ENCODE results near the gene POLR1A. TPM values are rescaled to one million over a fixed set of nuclear protein-coding genes. Genes with fewer than 3 reads are reported as not detected.

POLR1A gene
- total and polyA plus RNA-seq, 2 of the 13 experiments (the other 11 are each of a cell fraction or from before 2014, with no cell fraction given), result 7.2 to 39.9 TPM

DNA sequence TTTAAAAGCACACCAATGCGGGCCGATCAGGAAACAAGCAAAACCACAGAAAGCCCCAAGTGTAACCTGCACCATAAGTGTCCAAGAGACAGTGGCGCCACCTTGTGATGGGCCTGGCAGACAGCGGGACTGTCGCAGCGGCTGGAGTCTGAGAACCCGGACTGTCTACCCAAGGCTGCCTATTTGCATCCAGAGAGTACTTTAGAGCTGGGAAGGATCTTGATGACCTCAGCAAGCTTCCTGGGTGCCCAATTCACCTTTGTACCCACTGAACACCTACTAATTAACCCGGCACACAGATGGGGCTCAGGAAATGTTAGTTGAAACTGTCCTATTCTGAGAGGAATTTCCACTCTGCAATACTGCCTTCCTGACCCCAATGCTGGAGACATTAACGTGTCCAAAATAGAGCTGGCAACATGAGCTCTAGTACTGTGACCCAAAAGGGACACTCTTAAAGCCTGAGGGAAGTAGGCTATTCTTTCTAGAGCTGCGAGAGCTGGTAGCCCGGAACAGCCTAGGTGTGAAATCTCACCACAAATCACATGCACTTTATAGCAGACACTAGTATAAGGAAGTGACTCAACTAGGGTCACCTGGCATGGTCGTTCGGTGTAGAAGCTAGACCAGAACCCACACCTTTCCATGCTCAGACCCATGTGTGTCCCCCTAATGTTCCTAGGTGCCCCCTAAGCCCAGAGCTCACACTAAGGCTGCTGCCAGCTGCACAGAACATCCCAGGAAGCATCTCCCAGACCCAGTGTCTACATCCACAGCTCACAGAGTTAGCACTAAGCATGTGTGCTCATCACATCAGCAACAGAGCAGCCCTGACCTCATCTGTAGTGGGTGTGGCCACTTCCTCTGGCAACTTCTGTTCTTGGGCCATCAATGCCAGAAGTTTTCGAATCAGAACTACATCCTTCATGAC lies 25.4 kb downstream of the POLR1A start:
- in situ Hi-C loops (cut with HindIII; ENCODE audit: extremely low pct_ligation_motif_present, low pct_unique_long_range_greater_than_20kb), result loop anchor here (5.0 to 10.0 kb wide), 2 partner anchors 253 to 345 kb away; no protein-coding TSS in a partner anchor
- no peaks in the 10 kb centered on the region for H3K9me3 ChIP-seq (ENCODE audit: low read length)
- H3K9ac ChIP-seq (ENCODE audit: insufficient read depth, low read depth, low read length), result no peak overlapping the region
- TF ChIP-seq FOXJ3 (CRISPR knock-in tag; IDR thresholded peaks at IDR 0.05; ENCODE audit: borderline replicate concordance), result no peak
- peak; percentile 50; the same call in 1 of the 2 replicates for TF ChIP-seq ZNF232 (CRISPR knock-in tag; IDR thresholded peaks at IDR 0.05; ENCODE audit: borderline replicate concordance)
- no peak for TF ChIP-seq ZFAT (CRISPR knock-in tag; conservative IDR thresholded peaks at IDR 0.05)
- 0 out of 2 replicates have a peak, but pooled peaks have one; percentile 33 for TF ChIP-seq MED1 (CRISPR knock-in tag; IDR thresholded peaks at IDR 0.05)
- peak; percentile 11 to 41; a peak in 3 of 4 replicates for TF ChIP-seq MAFK (conservative IDR thresholded peaks at IDR 0.05 in 1 of 2, IDR thresholded peaks at IDR 0.05 in 1 of 2; ENCODE audit: low read length in 2 of 2)
- TF ChIP-seq, protein P1, sequence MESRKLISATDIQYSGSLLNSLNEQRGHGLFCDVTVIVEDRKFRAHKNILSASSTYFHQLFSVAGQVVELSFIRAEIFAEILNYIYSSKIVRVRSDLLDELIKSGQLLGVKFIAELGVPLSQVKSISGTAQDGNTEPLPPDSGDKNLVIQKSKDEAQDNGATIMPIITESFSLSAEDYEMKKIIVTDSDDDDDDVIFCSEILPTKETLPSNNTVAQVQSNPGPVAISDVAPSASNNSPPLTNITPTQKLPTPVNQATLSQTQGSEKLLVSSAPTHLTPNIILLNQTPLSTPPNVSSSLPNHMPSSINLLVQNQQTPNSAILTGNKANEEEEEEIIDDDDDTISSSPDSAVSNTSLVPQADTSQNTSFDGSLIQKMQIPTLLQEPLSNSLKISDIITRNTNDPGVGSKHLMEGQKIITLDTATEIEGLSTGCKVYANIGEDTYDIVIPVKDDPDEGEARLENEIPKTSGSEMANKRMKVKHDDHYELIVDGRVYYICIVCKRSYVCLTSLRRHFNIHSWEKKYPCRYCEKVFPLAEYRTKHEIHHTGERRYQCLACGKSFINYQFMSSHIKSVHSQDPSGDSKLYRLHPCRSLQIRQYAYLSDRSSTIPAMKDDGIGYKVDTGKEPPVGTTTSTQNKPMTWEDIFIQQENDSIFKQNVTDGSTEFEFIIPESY (CRISPR knock-in tag; IDR thresholded peaks at IDR 0.05), result peak; percentile 99
- TF ChIP-seq STAG1 (CRISPR knock-in tag; IDR thresholded peaks at IDR 0.05), result peak; percentile 86
- TF ChIP-seq, protein P2, sequence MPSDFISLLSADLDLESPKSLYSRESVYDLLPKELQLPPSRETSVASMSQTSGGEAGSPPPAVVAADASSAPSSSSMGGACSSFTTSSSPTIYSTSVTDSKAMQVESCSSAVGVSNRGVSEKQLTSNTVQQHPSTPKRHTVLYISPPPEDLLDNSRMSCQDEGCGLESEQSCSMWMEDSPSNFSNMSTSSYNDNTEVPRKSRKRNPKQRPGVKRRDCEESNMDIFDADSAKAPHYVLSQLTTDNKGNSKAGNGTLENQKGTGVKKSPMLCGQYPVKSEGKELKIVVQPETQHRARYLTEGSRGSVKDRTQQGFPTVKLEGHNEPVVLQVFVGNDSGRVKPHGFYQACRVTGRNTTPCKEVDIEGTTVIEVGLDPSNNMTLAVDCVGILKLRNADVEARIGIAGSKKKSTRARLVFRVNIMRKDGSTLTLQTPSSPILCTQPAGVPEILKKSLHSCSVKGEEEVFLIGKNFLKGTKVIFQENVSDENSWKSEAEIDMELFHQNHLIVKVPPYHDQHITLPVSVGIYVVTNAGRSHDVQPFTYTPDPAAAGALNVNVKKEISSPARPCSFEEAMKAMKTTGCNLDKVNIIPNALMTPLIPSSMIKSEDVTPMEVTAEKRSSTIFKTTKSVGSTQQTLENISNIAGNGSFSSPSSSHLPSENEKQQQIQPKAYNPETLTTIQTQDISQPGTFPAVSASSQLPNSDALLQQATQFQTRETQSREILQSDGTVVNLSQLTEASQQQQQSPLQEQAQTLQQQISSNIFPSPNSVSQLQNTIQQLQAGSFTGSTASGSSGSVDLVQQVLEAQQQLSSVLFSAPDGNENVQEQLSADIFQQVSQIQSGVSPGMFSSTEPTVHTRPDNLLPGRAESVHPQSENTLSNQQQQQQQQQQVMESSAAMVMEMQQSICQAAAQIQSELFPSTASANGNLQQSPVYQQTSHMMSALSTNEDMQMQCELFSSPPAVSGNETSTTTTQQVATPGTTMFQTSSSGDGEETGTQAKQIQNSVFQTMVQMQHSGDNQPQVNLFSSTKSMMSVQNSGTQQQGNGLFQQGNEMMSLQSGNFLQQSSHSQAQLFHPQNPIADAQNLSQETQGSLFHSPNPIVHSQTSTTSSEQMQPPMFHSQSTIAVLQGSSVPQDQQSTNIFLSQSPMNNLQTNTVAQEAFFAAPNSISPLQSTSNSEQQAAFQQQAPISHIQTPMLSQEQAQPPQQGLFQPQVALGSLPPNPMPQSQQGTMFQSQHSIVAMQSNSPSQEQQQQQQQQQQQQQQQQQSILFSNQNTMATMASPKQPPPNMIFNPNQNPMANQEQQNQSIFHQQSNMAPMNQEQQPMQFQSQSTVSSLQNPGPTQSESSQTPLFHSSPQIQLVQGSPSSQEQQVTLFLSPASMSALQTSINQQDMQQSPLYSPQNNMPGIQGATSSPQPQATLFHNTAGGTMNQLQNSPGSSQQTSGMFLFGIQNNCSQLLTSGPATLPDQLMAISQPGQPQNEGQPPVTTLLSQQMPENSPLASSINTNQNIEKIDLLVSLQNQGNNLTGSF (CRISPR knock-in tag; IDR thresholded peaks at IDR 0.05), result peak; percentile 20; the same call in 1 of the 2 replicates
- TF ChIP-seq HOXD1 (CRISPR knock-in tag; IDR thresholded peaks at IDR 0.05), result 0 out of 2 replicates have a peak, but pooled peaks have one; percentile 54
- TF ChIP-seq, protein P3, sequence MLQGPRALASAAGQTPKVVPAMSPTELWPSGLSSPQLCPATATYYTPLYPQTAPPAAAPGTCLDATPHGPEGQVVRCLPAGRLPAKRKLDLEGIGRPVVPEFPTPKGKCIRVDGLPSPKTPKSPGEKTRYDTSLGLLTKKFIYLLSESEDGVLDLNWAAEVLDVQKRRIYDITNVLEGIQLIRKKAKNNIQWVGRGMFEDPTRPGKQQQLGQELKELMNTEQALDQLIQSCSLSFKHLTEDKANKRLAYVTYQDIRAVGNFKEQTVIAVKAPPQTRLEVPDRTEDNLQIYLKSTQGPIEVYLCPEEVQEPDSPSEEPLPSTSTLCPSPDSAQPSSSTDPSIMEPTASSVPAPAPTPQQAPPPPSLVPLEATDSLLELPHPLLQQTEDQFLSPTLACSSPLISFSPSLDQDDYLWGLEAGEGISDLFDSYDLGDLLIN (CRISPR knock-in tag; IDR thresholded peaks at IDR 0.05; ENCODE audit: borderline replicate concordance), result peak; percentile 55; the same call in 1 of the 2 replicates
- TF ChIP-seq NFKB2 (CRISPR knock-in tag; IDR thresholded peaks at IDR 0.05; ENCODE audit: borderline replicate concordance), result peak; percentile 38; the same call in 1 of the 2 replicates
- peak; percentile 73 for TF ChIP-seq SMC3 (IDR thresholded peaks at IDR 0.05; ENCODE audit: low read length)
- TF ChIP-seq RAD21 (CRISPR knock-in tag; IDR thresholded peaks at IDR 0.05), result peak; percentile 63
- TF ChIP-seq XRCC5 (optimal IDR thresholded peaks at IDR 0.05; ENCODE audit: low read length), result peak; percentile 68

More for the DNA sequence above, 25.4 kb downstream of the POLR1A start:
- CTCF ChIA-PET (ENCODE audit: low intra/inter-chr PET ratio, low total read pairs), result interaction anchor here (1.1 to 2.6 kb wide), 2 partner anchors 252 to 351 kb away, joined by 3 to 33 read pairs; no protein-coding TSS in a partner anchor
- Histone ChIP-seq H3K27me3 (ENCODE audit: control insufficient read depth in 1 of 2, insufficient read depth in 2 of 2, low read length in 2 of 2) (no peaks in the 10 kb centered on the region), H3K36me3 (replicated peaks in 1 of 2; ENCODE audit: control insufficient read depth in 1 of 2, insufficient read depth in 2 of 2, low read length in 2 of 2) (peaks cover 38 to 70% of the 10 kb centered on the region in 2 experiments), H4K20me1 (ENCODE audit: insufficient read depth, low read length) (peaks cover 2% of the 10 kb centered on the region; the same call in 1 of the 2 replicates), H3K4me1 (ENCODE audit: insufficient read depth, low read length) (peaks cover 7% of the 10 kb centered on the region), H3K27ac (ENCODE audit: extremely low read length, insufficient read depth, low read length) (peak overlapping the region; percentile 6), H3K4me2 (ENCODE audit: low read depth, low read length) (no peak overlapping the region), H3K79me2 (ENCODE audit: insufficient read depth, low read length) (no peaks in the 10 kb centered on the region), H3K4me3 (replicated peaks in 1 of 3; ENCODE audit: insufficient read depth in 1 of 3, low read depth in 2 of 3, low read length in 3 of 3) (no peak overlapping the region), H2AFZ (ENCODE audit: low read length) (no peak overlapping the region)
- intact Hi-C loops (cut with micrococcal nuclease; ENCODE audit: unreplicated experiment), result loop anchor here (1.0 kb wide), 2 partner anchors 191 to 253 kb away; no protein-coding TSS in a partner anchor
- FAIRE-seq (peak; percentile 62), DNase-seq (ENCODE audit: low spot score) (peak; percentile 44), ATAC-seq (peak; percentile 96)
- POLR2A ChIA-PET, result no interaction called here
- BruUV-seq (replicated peaks), result no TSS peak
- 71% methylated on average over 14 of the region's 14 CpGs for WGBS (ENCODE audit: low lambda C conversion rate)
